ENCODE data around the gene KLHDC8A. TPM values are rescaled to one million over a fixed set of nuclear protein-coding genes. Genes with fewer than 3 reads are reported as not detected.

Gene KLHDC8A
- total and polyA plus RNA-seq, 2 of the 13 experiments (the other 11 are each of a cell fraction or from before 2014, with no cell fraction given): not detected

DNA sequence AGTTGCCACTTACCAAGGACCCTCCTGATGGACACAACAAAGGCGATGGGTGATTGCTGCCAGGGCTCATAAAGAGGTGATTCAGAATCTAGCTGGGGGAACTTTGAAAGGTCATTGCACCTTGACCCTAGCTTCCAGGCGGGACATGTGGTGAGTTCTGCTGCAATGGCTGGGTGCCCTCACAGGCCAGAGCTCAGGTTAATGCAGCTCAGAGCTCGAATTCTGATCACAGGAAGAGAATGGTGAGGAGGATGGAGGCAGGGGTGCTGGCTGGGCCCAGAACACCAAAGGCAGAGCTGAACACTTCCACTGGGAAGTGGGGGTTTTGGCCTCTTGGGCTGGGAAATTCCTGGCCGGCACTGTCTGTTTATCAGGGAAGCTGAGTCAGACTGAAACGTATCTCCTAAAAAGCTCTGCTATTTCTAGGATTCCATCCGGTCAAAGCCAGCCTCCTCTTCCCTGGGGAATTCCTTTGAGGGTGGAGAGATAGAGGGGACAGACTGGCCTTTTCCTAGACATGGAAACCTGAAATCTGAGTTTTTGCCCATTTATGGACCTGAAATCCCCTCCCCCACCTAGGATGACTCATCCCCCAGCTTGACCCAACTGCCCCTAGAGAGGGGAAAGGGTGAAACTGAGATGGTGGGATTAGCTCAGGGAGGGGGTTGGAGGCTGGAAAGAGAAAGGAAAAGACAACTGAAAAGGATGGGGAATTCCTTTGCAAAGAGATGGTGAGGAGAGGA is 62.4 kb downstream of the KLHDC8A start (continued):
- TF ChIP-seq, protein P1, sequence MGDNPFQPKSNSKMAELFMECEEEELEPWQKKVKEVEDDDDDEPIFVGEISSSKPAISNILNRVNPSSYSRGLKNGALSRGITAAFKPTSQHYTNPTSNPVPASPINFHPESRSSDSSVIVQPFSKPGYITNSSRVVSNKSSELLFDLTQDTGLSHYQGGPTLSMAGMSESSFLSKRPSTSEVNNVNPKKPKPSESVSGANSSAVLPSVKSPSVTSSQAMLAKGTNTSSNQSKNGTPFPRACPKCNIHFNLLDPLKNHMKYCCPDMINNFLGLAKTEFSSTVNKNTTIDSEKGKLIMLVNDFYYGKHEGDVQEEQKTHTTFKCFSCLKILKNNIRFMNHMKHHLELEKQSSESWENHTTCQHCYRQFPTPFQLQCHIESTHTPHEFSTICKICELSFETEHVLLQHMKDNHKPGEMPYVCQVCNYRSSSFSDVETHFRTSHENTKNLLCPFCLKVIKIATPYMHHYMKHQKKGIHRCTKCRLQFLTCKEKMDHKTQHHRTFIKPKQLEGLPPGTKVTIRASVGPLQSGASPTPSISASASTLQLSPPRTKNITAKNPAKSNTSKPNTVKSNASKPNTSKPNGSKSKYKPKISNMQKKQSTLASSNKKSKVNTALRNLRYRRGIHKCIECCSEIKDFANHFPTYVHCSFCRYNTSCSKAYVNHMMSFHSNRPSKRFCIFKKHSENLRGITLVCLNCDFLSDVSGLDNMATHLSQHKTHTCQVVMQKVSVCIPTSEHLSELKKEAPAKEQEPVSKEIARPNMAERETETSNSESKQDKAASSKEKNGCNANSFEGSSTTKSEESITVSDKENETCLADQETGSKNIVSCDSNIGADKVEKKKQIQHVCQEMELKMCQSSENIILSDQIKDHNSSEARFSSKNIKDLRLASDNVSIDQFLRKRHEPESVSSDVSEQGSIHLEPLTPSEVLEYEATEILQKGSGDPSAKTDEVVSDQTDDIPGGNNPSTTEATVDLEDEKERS (CRISPR knock-in tag; IDR thresholded peaks at IDR 0.05): no peak
- TF ChIP-seq ZBTB21 (CRISPR knock-in tag; IDR thresholded peaks at IDR 0.05) (no peak; the same call in 1 of the 2 replicates), KDM3A (CRISPR knock-in tag; IDR thresholded peaks at IDR 0.05; ENCODE audit: low read depth) (no peak), ZFP37 (CRISPR knock-in tag; IDR thresholded peaks at IDR 0.05; ENCODE audit: borderline replicate concordance) (no peak), AGO1 (IDR thresholded peaks at IDR 0.05; ENCODE audit: low read depth, low read length, poor library complexity, severe bottlenecking) (no peak), ZBTB43 (CRISPR knock-in tag; conservative IDR thresholded peaks at IDR 0.05) (no peak; the same call in 1 of the 2 replicates), SNAPC5 (CRISPR knock-in tag; IDR thresholded peaks at IDR 0.05; ENCODE audit: borderline replicate concordance) (no peak)
- TF ChIP-seq, protein P2, sequence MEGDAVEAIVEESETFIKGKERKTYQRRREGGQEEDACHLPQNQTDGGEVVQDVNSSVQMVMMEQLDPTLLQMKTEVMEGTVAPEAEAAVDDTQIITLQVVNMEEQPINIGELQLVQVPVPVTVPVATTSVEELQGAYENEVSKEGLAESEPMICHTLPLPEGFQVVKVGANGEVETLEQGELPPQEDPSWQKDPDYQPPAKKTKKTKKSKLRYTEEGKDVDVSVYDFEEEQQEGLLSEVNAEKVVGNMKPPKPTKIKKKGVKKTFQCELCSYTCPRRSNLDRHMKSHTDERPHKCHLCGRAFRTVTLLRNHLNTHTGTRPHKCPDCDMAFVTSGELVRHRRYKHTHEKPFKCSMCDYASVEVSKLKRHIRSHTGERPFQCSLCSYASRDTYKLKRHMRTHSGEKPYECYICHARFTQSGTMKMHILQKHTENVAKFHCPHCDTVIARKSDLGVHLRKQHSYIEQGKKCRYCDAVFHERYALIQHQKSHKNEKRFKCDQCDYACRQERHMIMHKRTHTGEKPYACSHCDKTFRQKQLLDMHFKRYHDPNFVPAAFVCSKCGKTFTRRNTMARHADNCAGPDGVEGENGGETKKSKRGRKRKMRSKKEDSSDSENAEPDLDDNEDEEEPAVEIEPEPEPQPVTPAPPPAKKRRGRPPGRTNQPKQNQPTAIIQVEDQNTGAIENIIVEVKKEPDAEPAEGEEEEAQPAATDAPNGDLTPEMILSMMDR (CRISPR knock-in tag; IDR thresholded peaks at IDR 0.05): peak; percentile 18; the same call in 1 of the 2 replicates
- TF ChIP-seq, protein P3, sequence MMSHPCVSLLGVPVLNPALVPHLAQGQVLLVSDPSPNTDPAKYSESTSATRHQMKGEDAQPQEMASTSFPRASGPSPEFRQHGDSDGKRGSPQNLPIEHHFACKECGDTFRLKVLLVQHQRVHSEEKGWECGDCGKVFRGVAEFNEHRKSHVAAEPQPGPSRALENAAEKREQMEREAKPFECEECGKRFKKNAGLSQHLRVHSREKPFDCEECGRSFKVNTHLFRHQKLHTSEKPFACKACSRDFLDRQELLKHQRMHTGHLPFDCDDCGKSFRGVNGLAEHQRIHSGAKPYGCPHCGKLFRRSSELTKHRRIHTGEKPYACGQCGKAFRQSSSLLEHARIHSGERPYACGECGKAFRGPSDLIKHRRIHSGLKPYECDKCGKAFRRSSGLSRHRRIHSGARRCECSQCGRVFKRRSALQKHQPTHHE (CRISPR knock-in tag; IDR thresholded peaks at IDR 0.05; ENCODE audit: borderline replicate concordance): no peak
- TF ChIP-seq, protein P4, sequence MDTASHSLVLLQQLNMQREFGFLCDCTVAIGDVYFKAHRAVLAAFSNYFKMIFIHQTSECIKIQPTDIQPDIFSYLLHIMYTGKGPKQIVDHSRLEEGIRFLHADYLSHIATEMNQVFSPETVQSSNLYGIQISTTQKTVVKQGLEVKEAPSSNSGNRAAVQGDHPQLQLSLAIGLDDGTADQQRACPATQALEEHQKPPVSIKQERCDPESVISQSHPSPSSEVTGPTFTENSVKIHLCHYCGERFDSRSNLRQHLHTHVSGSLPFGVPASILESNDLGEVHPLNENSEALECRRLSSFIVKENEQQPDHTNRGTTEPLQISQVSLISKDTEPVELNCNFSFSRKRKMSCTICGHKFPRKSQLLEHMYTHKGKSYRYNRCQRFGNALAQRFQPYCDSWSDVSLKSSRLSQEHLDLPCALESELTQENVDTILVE (CRISPR knock-in tag; IDR thresholded peaks at IDR 0.05): no peak; the same call in 1 of the 2 replicates
- TF ChIP-seq, protein P5, sequence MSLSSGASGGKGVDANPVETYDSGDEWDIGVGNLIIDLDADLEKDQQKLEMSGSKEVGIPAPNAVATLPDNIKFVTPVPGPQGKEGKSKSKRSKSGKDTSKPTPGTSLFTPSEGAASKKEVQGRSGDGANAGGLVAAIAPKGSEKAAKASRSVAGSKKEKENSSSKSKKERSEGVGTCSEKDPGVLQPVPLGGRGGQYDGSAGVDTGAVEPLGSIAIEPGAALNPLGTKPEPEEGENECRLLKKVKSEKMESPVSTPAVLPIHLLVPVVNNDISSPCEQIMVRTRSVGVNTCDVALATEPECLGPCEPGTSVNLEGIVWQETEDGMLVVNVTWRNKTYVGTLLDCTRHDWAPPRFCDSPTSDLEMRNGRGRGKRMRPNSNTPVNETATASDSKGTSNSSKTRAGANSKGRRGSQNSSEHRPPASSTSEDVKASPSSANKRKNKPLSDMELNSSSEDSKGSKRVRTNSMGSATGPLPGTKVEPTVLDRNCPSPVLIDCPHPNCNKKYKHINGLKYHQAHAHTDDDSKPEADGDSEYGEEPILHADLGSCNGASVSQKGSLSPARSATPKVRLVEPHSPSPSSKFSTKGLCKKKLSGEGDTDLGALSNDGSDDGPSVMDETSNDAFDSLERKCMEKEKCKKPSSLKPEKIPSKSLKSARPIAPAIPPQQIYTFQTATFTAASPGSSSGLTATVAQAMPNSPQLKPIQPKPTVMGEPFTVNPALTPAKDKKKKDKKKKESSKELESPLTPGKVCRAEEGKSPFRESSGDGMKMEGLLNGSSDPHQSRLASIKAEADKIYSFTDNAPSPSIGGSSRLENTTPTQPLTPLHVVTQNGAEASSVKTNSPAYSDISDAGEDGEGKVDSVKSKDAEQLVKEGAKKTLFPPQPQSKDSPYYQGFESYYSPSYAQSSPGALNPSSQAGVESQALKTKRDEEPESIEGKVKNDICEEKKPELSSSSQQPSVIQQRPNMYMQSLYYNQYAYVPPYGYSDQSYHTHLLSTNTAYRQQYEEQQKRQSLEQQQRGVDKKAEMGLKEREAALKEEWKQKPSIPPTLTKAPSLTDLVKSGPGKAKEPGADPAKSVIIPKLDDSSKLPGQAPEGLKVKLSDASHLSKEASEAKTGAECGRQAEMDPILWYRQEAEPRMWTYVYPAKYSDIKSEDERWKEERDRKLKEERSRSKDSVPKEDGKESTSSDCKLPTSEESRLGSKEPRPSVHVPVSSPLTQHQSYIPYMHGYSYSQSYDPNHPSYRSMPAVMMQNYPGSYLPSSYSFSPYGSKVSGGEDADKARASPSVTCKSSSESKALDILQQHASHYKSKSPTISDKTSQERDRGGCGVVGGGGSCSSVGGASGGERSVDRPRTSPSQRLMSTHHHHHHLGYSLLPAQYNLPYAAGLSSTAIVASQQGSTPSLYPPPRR (CRISPR knock-in tag; IDR thresholded peaks at IDR 0.05; ENCODE audit: borderline replicate concordance): peak; percentile 76; the same call in 1 of the 2 replicates

Measured in HepG2 (cell line).